Neural cell (in vitro differentiated cells): ENCODE results near the gene DLG2. TPM values are rescaled to one million over a fixed set of nuclear protein-coding genes. Genes with fewer than 3 reads are reported as not detected.

Source experiments
- H2AFZ ChIP-seq: fragments of 200-600, 300-800 bp; sonication (generic), shearing (Covaris generic); 2 replicates; pipeline ENCODE4 v1.6.0; 2014; ENCODE audit warnings: low read depth, mild to moderate bottlenecking, antibody characterized with exemption, low read length, moderate library complexity
- H3F3A ChIP-seq: fragments of 200-600 bp; shearing (Covaris generic); 2 replicates; pipeline ENCODE4 v1.6.1; 2016; ENCODE audit warnings: mild to moderate bottlenecking, moderate library complexity, mixed read lengths, antibody characterized with exemption, low read length; ENCODE audit not compliant: insufficient read depth, poor library complexity, severe bottlenecking
- H3K27ac ChIP-seq: fragments of 200-600, 300-800 bp; sonication (generic), shearing (Covaris generic); 2 replicates; pipeline ENCODE4 v1.5.1; 2014; ENCODE audit warnings: mild to moderate bottlenecking, low read length, moderate library complexity
- H3K27me3 ChIP-seq: fragments of 300-800, 200-600 bp; sonication (generic), shearing (Covaris generic); 2 replicates; pipeline ENCODE4 v1.6.0; 2014; ENCODE audit warnings: mild to moderate bottlenecking, low read depth, low read length, moderate library complexity; ENCODE audit not compliant: insufficient read depth
- H3K36me3 ChIP-seq: fragments of 300-800, 200-600 bp; sonication (generic), shearing (Covaris generic); 2 replicates; pipeline ENCODE4 v1.5.1; 2014; ENCODE audit warnings: mild to moderate bottlenecking, antibody characterized with exemption, low read length, moderate library complexity; ENCODE audit not compliant: insufficient read depth
- H3K4me2 ChIP-seq: fragments of 300-800, 200-600 bp; sonication (generic), shearing (Covaris generic); 2 replicates; pipeline ENCODE4 v1.6.0; 2014; ENCODE audit warnings: mild to moderate bottlenecking, low read length
- H3K4me3 ChIP-seq: fragments of 300-800, 200-600 bp; sonication (generic), shearing (Covaris generic); 2 replicates; pipeline ENCODE4 v1.5.1; 2014; ENCODE audit warnings: mild to moderate bottlenecking, low read length, moderate library complexity
- H3K79me2 ChIP-seq: fragments of 200-600 bp; shearing (Covaris generic); replicated peaks from 2 replicates; pipeline ENCODE4 v1.6.0; 2014; ENCODE audit warnings: mild to moderate bottlenecking, low read length, moderate library complexity; ENCODE audit not compliant: insufficient read depth
- H3K9ac ChIP-seq: fragments of 300-800, 200-600 bp; sonication (generic), shearing (Covaris generic); 2 replicates; pipeline ENCODE4 v1.6.1; 2016; ENCODE audit warnings: mild to moderate bottlenecking, low read length, mixed read lengths
- H3K9me2 ChIP-seq: fragments of 200-600 bp; shearing (Covaris generic); 2 replicates; pipeline ENCODE4 v1.6.1; 2016; ENCODE audit warnings: mild to moderate bottlenecking, low read length, mixed read lengths; ENCODE audit not compliant: insufficient read depth
- H3K9me3 ChIP-seq: fragments of 200-600, 300-800 bp; sonication (generic), shearing (Covaris generic); 2 replicates; pipeline ENCODE4 v1.6.1; 2016; ENCODE audit warnings: mild to moderate bottlenecking, mixed run types, low read length, moderate library complexity, mixed read lengths
- H4K20me1 ChIP-seq: fragments of 200-600 bp; shearing (Covaris generic); 2 replicates; pipeline ENCODE4 v1.6.1; 2016; ENCODE audit warnings: mild to moderate bottlenecking, mixed run types; ENCODE audit not compliant: insufficient read depth
- CTCF ChIP-seq: fragments of 450-650 bp; IDR thresholded peaks from 2 replicates; pipeline ENCODE4 v1.5.1; 2014; ENCODE audit warnings: antibody characterized with exemption, mild to moderate bottlenecking, moderate library complexity; ENCODE audit not compliant: poor library complexity, severe bottlenecking
- EP300 ChIP-seq: fragments of 450-650 bp; conservative IDR thresholded peaks from 2 replicates; pipeline ENCODE4 v1.6.1; 2014; ENCODE audit warnings: antibody characterized with exemption, mild to moderate bottlenecking, moderate library complexity; ENCODE audit not compliant: poor library complexity, severe bottlenecking
- EZH2 ChIP-seq: fragments of 200-600, 300-800 bp; shearing (Covaris generic), sonication (generic); IDR thresholded peaks from 2 replicates; pipeline ENCODE4 v1.6.1; 2014; ENCODE audit warnings: antibody characterized with exemption, low read length, borderline replicate concordance, mild to moderate bottlenecking; ENCODE audit not compliant: insufficient read depth, poor library complexity, severe bottlenecking
- MXI1 ChIP-seq: fragments of 450-650 bp; conservative IDR thresholded peaks from 2 replicates; pipeline ENCODE4 v1.6.1; 2014; ENCODE audit warnings: antibody characterized with exemption, mild to moderate bottlenecking; ENCODE audit not compliant: poor library complexity, severe bottlenecking
- POLR2AphosphoS5 ChIP-seq: IDR thresholded peaks from 2 replicates; pipeline ENCODE4 v1.6.1; 2012
- RAD21 ChIP-seq: fragments of 450-650 bp; conservative IDR thresholded peaks from 2 replicates; pipeline ENCODE4 v1.6.1; 2014; ENCODE audit warnings: antibody characterized with exemption, mild to moderate bottlenecking, moderate library complexity
- REST ChIP-seq: IDR thresholded peaks from 2 replicates; pipeline ENCODE4 v1.6.1; 2012; ENCODE audit warnings: borderline replicate concordance
- SMC3 ChIP-seq: fragments of 450-650 bp; conservative IDR thresholded peaks from 2 replicates; pipeline ENCODE4 v1.6.1; 2014; ENCODE audit warnings: antibody characterized with exemption, mild to moderate bottlenecking, moderate library complexity; ENCODE audit not compliant: poor library complexity
- TAF1 ChIP-seq: IDR thresholded peaks from 2 replicates; pipeline ENCODE4 v1.6.1; 2012; ENCODE audit warnings: low read depth
- polyA plus RNA-seq: library from polyadenylated mRNA; depleted of rRNA; stranded (reverse); fragments of >200 nt; gene quantifications from 2 replicates; pipeline ENCODE4 v1.2.3, GENCODE V29; 2014

DLG2 gene
- polyA plus RNA-seq, 1 donor from 2014 or later: 179 TPM

GRCh38 chr11:84740050-84740449 lies 887.1 kb downstream of the DLG2 start:
- Histone ChIP-seq H2AFZ (no peak overlapping the region), H3K36me3 (no peaks in the 10 kb centered on the region), H3K9ac (no peak overlapping the region), H3K4me3 (no peak overlapping the region), H3F3A (no peaks in the 10 kb centered on the region), H3K4me2 (no peak overlapping the region), H3K9me2 (no peaks in the 10 kb centered on the region), H4K20me1 (no peaks in the 10 kb centered on the region), H3K27ac (no peak overlapping the region), H3K27me3 (no peaks in the 10 kb centered on the region), H3K9me3 (no peaks in the 10 kb centered on the region), H3K79me2 (no peaks in the 10 kb centered on the region)
- TF ChIP-seq EZH2: no peak
- TF ChIP-seq EP300: no peak
- TF ChIP-seq MXI1: no peak
- no peak for TF ChIP-seq POLR2AphosphoS5
- no peak for TF ChIP-seq RAD21
- TF ChIP-seq SMC3: no peak
- TF ChIP-seq REST: no peak
- TF ChIP-seq TAF1: no peak
- TF ChIP-seq CTCF: no peak

- Histone ChIP-seq H3K4me2 (no peak overlapping the region), H2AFZ (no peak overlapping the region), H3K9me3 (no peaks in the 10 kb centered on the region), H3F3A (no peaks in the 10 kb centered on the region), H4K20me1 (no peaks in the 10 kb centered on the region), H3K27me3 (peaks cover 3% of the 10 kb centered on the region), H3K9me2 (no peaks in the 10 kb centered on the region), H3K79me2 (no peaks in the 10 kb centered on the region), H3K27ac (no peak overlapping the region), H3K9ac (no peak overlapping the region), H3K36me3 (no peaks in the 10 kb centered on the region), H3K4me3 (no peak overlapping the region)
- no peak for TF ChIP-seq POLR2AphosphoS5
- no peak for TF ChIP-seq EZH2
- TF ChIP-seq REST: no peak
- TF ChIP-seq SMC3: no peak
- TF ChIP-seq EP300: no peak
These were observed 902.9 kb downstream of the DLG2 start for GRCh38 chr11:84724256-84724655.
